ENCODE results near the gene POGZ.

The POGZ gene

DNA sequence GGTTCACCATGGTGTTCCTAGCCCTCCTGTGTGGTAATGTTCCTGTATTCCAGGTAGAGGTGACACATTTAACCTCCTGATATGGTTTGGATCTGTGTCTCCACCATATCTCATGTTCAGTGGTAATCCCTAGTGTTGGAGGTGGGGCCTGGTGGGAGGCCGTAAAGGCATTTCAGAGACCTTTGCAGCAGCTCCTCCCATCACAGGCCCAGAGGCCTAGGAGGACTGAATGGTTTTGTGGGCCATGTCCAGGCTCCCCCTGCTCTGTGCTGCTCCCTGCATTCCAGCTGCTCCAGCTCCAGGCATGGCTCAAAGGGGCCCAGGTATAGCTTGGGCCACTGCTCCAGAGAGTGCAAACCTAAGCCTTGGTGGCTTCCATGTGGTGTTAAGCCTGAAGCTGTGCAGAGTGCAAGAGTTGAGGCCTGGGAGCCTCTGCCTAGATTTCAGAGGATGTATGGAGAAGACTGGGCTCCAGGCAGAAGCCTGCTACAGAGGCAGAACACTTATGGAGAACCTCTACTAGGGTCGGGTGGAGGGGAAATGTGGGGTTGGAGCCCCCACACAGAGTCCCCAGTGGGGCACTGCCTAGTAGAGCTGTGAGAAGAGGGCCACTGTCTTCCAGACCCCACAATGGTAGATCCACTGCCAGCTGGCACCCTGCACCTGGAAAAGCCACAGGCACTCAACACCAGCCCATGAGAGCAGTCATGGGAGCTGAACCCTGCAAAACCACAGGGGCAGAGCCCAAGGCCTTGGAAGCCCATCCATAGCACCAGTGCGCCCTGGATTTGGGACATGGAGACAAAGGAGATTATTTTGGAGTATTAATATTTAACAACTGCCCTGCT is 96.8 kb downstream of the POGZ start:
- H3K4me3 ChIP-seq (ENCODE audit: low read depth, low read length) = no peak overlapping the region
- in situ Hi-C loops (cut with HindIII; ENCODE audit: low sequenced_read_pairs) = no loop called here
- no peak for TF ChIP-seq CTCF (IDR thresholded peaks at IDR 0.05; ENCODE audit: low read depth, low read length, missing control alignments)
- no peak for DNase-seq (ENCODE audit: low read depth)

GRCh38 chr1:151361883-151362282 is 97.4 kb downstream of the POGZ start:
- H3K4me3 ChIP-seq (ENCODE audit: low read depth, low read length) = no peak overlapping the region
- in situ Hi-C loops (cut with HindIII; ENCODE audit: low sequenced_read_pairs) = no loop called here
- DNase-seq (ENCODE audit: low read depth) = no peak
- TF ChIP-seq CTCF (IDR thresholded peaks at IDR 0.05; ENCODE audit: low read depth, low read length, missing control alignments) = no peak

GRCh38 chr1:151356696-151357095 is 102.6 kb downstream of the POGZ start:
- in situ Hi-C loops (cut with HindIII; ENCODE audit: low sequenced_read_pairs) = no loop called here
- no peak for DNase-seq (ENCODE audit: low read depth)
- no peak for TF ChIP-seq CTCF (IDR thresholded peaks at IDR 0.05; ENCODE audit: low read depth, low read length, missing control alignments)
- H3K4me3 ChIP-seq (ENCODE audit: low read depth, low read length) = no peak overlapping the region

Data from astrocyte of the cerebellum (primary cell).